Tibial nerve (tissue), 4 donors: Measurements from ENCODE around the gene NOVA1. TPM values are rescaled to one million over a fixed set of nuclear protein-coding genes. Genes with fewer than 3 reads are reported as not detected.

Source experiments
- DNase-seq, 2 donors: peaks; one replicate each; pipeline ENCODE4 v3.0.0-alpha.2; 2019; ENCODE audit warnings: low spot score in 2 of 2
- H3K27ac ChIP-seq, 4 donors: fragments of 200-600 bp; sonication (generic) in 3 of 4; one replicate each; pipeline ENCODE4 v1.5.1; 2017 to 2019; ENCODE audit warnings: mild to moderate bottlenecking in 1 of 4
- H3K27me3 ChIP-seq, 2 donors: fragments of 200-600 bp; sonication (generic) in 1 of 2; one replicate each; pipeline versions ENCODE4 v1.5.1 to v1.6.0; 2017 to 2019
- H3K36me3 ChIP-seq, 3 donors: fragments of 200-600 bp; sonication (generic); one replicate each; pipeline ENCODE4 v1.5.1; 2018 to 2019
- H3K4me1 ChIP-seq, 4 donors: fragments of 200-600 bp; sonication (generic) in 3 of 4; one replicate each; pipeline ENCODE4 v1.5.1; 2017 to 2019
- H3K4me3 ChIP-seq, 4 donors: fragments of 200-600 bp; sonication (generic) in 3 of 4; one replicate each; pipeline ENCODE4 v1.5.1; 2017 to 2019; ENCODE audit warnings: mild to moderate bottlenecking in 1 of 4, moderate library complexity in 1 of 4
- H3K9me3 ChIP-seq, 4 donors: fragments of 200-600 bp; sonication (generic) in 3 of 4; one replicate each; pipeline ENCODE4 v1.5.1; 2017 to 2019
- CTCF ChIP-seq, 5 experiments: fragments of 200-600 bp in 3 of 5; fragments of 450-650 bp in 2 of 5; sonication (generic) in 3 of 5; IDR thresholded peaks; one replicate each; pipeline ENCODE4 v1.5.1; 2016 to 2019; ENCODE audit warnings: antibody characterized with exemption in 5 of 5, mild to moderate bottlenecking in 3 of 5, moderate library complexity in 2 of 5
- EP300 ChIP-seq, 2 donors: sonication (generic); formaldehyde crosslinking; IDR thresholded peaks; one replicate each; pipeline ENCODE4 v1.6.1; 2017; ENCODE audit warnings: antibody characterized with exemption in 2 of 2, mild to moderate bottlenecking in 1 of 2
- POLR2A ChIP-seq, 2 donors: fragments of 450-650 bp; IDR thresholded peaks; one replicate each; pipeline ENCODE4 v1.6.1; 2017; ENCODE audit warnings: antibody characterized with exemption in 2 of 2, mild to moderate bottlenecking in 2 of 2, moderate library complexity in 2 of 2
- WGBS, 2 donors: methylation state at CpG; one replicate each; pipeline ENCODE4 v1.1.5; 2018; 5-methylcytosine and 5-hydroxymethylcytosine counted together
- total RNA-seq, 4 donors: library from RNA; depleted of rRNA; stranded (reverse); fragments of >200 nt; gene quantifications; one replicate each; pipeline ENCODE4 v1.1.0, GENCODE V29; 2016

NOVA1 gene
- total RNA-seq, 4 donors from 2014 or later = 25.1 to 59.7 (median 40.9) TPM

GRCh38 chr14:26594148-26594547 lies 3.7 kb downstream of the NOVA1 start:
- Histone ChIP-seq H3K4me1 (peaks cover 0 to 32% (median 0%) of the 10 kb centered on the region in 4 donors), H3K27ac (peak overlapping the region in 1 of 4 donors; percentile 39), H3K27me3 (no peaks in the 10 kb centered on the region), H3K36me3 (no peaks in the 10 kb centered on the region), H3K4me3 (peak overlapping the region in 1 of 4 donors; percentile 8), H3K9me3 (no peaks in the 10 kb centered on the region)
- DNase-seq = no peak
- TF ChIP-seq EP300 (IDR thresholded peaks at IDR 0.05) (no peak), POLR2A (IDR thresholded peaks at IDR 0.05) (no peak), CTCF (IDR thresholded peaks at IDR 0.05) (no peak)
- WGBS, 2 donors = 49 to 54% methylated on average over 2 of the region's 2 CpGs

GRCh38 chr14:26593357-26593756 lies 4.5 kb downstream of the NOVA1 start:
- Histone ChIP-seq H3K36me3 (no peaks in the 10 kb centered on the region), H3K9me3 (no peaks in the 10 kb centered on the region), H3K4me1 (peaks cover 0 to 27% (median 0%) of the 10 kb centered on the region in 4 donors), H3K4me3 (no peak overlapping the region), H3K27me3 (no peaks in the 10 kb centered on the region), H3K27ac (no peak overlapping the region)
- no peak for DNase-seq
- TF ChIP-seq CTCF (IDR thresholded peaks at IDR 0.05) (no peak), POLR2A (IDR thresholded peaks at IDR 0.05) (no peak), EP300 (IDR thresholded peaks at IDR 0.05) (no peak)
- WGBS, 2 donors = 93 to 94% methylated on average over 4 of the region's 4 CpGs

GRCh38 chr14:26589925-26590324 lies 7.9 kb downstream of the NOVA1 start:
- Histone ChIP-seq H3K36me3 (no peaks in the 10 kb centered on the region), H3K4me3 (no peak overlapping the region), H3K27me3 (no peaks in the 10 kb centered on the region)

GRCh38 chr14:26577711-26578110 lies 20.1 kb downstream of the NOVA1 start:
- 65 to 70% methylated on average over 2 of the region's 2 CpGs for WGBS, 2 donors
- no peak for TF ChIP-seq CTCF (IDR thresholded peaks at IDR 0.05)
- TF ChIP-seq POLR2A (IDR thresholded peaks at IDR 0.05) = no peak
- no peak for TF ChIP-seq EP300 (IDR thresholded peaks at IDR 0.05)
- H3K27me3 ChIP-seq = no peaks in the 10 kb centered on the region
- no peak overlapping the region for H3K4me3 ChIP-seq
- H3K27ac ChIP-seq = no peak overlapping the region
- no peaks in the 10 kb centered on the region for H3K9me3 ChIP-seq
- DNase-seq = no peak
- no peaks in the 10 kb centered on the region for H3K4me1 ChIP-seq
- H3K36me3 ChIP-seq = no peaks in the 10 kb centered on the region

More at GRCh38 chr14:26589925-26590324, 7.9 kb downstream of the NOVA1 start:
- WGBS, 2 donors = 70 to 83% methylated on average over 1 of the region's 1 CpG
- peaks cover 0 to 14% (median 0%) of the 10 kb centered on the region in 4 donors for H3K4me1 ChIP-seq
- no peaks in the 10 kb centered on the region for H3K9me3 ChIP-seq
- TF ChIP-seq EP300 (IDR thresholded peaks at IDR 0.05) = no peak
- TF ChIP-seq CTCF (IDR thresholded peaks at IDR 0.05) = no peak
- no peak for TF ChIP-seq POLR2A (IDR thresholded peaks at IDR 0.05)
- H3K27ac ChIP-seq = no peak overlapping the region
- DNase-seq = no peak

GRCh38 chr14:26554069-26554772 lies 43.6 kb downstream of the NOVA1 start:
- WGBS, 2 donors = 28 to 50% methylated on average over 1 of the region's 1 CpG
- no peak for TF ChIP-seq POLR2A (IDR thresholded peaks at IDR 0.05)
- no peak for TF ChIP-seq EP300 (IDR thresholded peaks at IDR 0.05)
- TF ChIP-seq CTCF (IDR thresholded peaks at IDR 0.05) = no peak
- DNase-seq = no peak
- H3K27ac ChIP-seq = no peak overlapping the region
- H3K4me3 ChIP-seq = no peak overlapping the region
- peaks cover 0 to 4% (median 0%) of the 10 kb centered on the region in 3 donors for H3K36me3 ChIP-seq
- no peaks in the 10 kb centered on the region for H3K27me3 ChIP-seq
- H3K9me3 ChIP-seq = no peaks in the 10 kb centered on the region
- no peaks in the 10 kb centered on the region for H3K4me1 ChIP-seq
